ENCODE measurements around the gene RHOT2. TPM values are rescaled to one million over a fixed set of nuclear protein-coding genes. Genes with fewer than 3 reads are reported as not detected.

Gene RHOT2
- 136 and 155 TPM in 2 replicates for total RNA-seq

DNA sequence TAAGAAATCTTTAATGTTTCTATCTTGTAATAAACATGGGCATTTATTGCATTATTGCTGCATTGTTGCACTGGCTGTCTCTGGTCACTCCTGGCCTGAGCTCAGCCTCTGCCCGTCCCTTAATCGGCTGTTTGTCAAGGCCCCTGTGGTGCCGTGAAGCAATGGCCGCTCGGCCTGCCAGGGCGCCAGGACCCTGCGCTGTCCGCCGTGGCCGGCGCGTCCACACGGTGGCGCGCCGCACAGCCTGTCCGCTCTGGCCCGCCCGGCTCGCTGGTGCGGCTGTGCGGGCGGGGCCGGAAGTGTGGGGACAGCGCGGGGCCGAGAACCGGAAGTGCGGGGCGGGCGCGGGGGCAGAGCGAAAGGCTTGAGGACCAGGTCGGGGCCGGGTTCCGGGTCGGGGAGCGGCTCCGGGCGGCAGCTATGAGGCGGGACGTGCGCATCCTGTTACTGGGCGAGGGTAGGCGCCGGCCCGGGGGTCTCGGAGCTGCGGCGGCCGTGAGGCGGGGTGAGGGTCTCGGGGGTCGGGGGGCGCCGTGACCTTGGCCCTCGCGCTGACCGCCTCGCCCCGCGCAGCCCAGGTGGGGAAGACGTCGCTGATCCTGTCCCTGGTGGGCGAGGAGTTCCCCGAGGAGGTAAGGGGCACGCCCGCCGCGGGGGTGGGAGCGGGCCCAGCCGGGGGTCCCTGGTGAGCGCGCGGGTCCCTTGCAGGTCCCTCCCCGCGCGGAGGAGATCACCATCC lies at the start of gene RHOT2:
Gene RHOT2 (plus strand): TSS at position 353 of the 739 bp plus-strand sequence. CDS start 68 bp downstream, at position 421.
- intact Hi-C loops (cut with micrococcal nuclease) = loop anchor here (1.0 to 10.0 kb wide), 6 partner anchors 11 to 283 kb away; partner anchors contain the start of genes CAPN15, JMJD8, PGAP6 and WDR90

- intact Hi-C loops (cut with micrococcal nuclease) = no loop called here
These were observed 48.3 kb upstream of the RHOT2 start for GRCh38 chr16:619476-620100.

DNA sequence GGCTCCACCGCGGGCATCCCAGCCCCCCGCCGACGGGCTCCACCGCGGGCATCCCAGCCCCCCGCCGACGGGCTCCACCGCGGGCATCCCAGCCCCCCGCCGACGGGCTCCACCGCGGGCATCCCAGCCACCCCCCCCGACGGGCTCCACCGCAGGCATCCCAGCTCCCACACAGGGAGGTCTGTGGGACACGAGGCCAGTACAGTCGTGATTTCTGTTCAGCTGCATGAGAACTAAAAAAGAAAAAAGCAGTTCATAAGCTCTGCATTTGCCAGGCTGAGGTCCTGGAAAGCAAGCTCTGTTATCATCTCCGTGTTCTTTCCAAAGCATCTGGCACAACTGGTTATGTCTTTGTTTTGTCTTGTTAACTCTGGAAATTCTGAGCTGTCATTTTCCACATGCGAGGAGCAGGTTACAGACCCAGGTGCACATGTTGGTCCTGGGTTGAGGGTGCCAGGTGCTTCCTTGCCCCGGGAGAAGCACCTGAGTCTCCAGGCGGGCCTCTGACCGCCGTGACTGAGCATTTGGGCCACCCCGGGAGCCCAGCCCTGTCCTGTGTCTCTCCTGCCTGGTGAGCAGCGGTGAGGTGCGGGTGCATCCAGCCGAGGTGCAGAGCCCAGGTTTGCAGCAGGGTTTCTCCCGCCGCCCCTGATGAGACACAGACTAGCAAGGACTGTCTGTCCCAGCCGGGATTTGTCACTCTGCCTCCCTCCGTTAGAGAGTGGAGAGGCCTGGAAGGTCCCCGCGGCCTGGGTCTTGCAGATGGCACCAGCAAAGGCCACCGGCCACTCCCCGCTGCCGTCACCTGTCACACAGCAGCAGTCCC lies 47.0 kb upstream of the RHOT2 start:
- intact Hi-C loops (cut with micrococcal nuclease) = no loop called here

GRCh38 chr16:621526-622105 lies 46.3 kb upstream of the RHOT2 start:
- intact Hi-C loops (cut with micrococcal nuclease) = no loop called here

- intact Hi-C loops (cut with micrococcal nuclease) = no loop called here
These were observed 45.0 kb upstream of the RHOT2 start for GRCh38 chr16:622920-623280.

GRCh38 chr16:624526-625070 lies 43.3 kb upstream of the RHOT2 start:
- intact Hi-C loops (cut with micrococcal nuclease) = no loop called here

DNA sequence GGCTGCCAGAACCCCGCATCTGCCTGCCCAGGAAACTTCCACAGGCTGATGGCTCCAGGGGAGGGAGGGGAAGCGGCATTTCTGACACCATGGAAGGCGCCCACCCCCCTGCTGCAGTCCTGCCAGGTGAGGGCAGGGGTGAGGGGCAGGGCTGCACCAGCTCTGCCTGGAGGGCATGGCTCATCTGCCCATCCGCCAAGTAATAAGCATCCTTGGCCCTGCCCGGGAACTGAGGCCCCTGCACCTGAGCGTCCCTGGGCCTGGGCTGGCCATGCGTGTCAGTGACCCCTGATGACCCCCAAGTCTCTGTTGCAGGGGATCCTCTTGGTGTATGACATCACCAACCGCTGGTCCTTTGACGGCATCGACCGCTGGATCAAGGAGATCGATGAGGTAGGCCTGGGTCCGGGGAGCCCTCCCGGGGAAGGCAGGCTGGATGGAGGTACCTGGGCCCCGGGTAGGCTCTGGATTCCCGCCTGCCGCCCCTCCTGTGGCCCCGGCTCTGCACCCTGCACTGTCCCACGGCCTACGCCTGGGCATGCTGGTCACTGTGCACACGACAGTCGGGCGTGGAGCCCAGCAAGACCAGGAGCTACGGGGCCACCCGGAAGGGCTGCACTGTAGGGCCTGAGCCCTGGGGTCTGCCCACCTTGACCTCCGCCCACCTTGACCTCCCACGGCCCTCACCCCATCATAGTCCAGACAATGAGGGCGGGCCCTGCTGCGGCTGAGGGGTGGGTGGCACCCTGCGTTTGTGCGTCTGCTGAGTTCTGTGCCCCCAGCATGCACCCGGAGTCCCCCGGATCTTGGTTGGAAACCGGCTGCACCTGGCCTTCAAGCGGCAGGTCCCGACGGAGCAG lies 42.6 kb upstream of the RHOT2 start:
- intact Hi-C loops (cut with micrococcal nuclease) = no loop called here

GRCh38 chr16:625977-626765 lies 41.8 kb upstream of the RHOT2 start:
- intact Hi-C loops (cut with micrococcal nuclease) = no loop called here

DNA sequence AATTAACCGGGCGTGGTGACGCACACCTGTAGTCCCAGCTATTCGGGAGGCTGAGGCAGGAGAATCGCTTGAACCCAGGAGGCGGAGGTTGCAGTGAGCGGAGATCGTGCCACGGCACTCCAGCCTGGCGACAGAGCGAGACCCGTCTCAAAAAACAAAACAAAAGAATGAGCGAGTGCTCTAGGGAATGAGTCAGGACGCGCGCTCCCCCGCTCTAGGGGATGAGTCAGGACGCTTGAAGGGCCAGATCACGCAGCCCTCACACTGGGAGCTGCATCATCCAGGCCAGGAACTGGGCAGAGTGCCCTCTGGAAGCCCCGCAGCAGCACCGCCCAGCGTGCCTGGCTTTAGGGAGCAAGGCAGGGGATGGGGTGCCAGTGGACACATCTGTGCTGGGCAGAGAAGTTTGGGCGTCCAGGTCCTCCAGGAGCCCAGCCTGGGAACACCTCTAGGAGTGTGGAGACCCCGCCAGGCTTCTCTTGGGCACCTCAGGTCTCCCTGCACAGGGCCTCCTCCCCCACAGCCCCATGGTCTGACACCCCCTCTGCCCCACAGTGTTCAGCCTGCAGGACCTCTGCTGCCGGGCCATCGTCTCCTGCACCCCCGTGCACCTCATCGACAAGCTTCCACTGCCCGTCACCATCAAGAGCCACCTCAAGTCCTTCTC lies 41.0 kb upstream of the RHOT2 start:
- intact Hi-C loops (cut with micrococcal nuclease) = no loop called here

DNA sequence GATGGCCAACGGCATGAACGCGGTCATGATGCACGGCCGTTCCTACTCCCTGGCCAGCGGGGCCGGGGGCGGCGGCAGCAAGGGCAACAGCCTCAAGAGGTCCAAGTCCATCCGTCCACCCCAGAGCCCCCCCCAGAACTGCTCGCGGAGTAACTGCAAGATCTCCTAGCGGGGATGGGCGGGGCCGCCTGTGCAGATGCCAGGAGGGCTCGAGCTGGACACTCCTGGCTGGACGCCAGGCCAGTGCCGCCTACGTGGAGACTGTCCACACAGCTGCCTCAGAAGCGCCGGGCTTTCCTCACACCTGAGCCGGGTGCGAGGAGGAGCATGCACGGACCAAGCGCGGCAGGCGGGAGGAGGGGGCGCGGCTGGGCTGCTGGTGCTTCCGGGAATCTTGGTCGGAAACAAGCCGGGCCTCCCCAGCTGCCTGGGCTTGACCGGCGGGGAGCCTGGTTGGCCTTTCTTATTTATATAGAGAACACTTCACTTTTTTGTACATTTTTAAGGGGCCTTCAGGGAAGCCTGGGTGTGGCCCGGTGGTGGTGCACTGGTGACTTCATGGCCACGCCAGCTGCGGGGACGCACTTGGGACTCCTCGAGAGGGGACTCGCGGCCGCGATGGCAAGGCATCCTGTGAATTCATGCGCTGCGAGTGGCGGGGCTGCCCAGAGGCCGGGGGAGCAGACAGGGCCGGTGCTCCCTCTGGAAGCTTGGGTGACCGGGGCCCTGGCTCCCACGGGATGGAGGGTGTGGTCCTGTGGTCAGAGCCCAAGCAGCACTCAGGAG lies 40.3 kb upstream of the RHOT2 start:
- intact Hi-C loops (cut with micrococcal nuclease) = no loop called here

DNA sequence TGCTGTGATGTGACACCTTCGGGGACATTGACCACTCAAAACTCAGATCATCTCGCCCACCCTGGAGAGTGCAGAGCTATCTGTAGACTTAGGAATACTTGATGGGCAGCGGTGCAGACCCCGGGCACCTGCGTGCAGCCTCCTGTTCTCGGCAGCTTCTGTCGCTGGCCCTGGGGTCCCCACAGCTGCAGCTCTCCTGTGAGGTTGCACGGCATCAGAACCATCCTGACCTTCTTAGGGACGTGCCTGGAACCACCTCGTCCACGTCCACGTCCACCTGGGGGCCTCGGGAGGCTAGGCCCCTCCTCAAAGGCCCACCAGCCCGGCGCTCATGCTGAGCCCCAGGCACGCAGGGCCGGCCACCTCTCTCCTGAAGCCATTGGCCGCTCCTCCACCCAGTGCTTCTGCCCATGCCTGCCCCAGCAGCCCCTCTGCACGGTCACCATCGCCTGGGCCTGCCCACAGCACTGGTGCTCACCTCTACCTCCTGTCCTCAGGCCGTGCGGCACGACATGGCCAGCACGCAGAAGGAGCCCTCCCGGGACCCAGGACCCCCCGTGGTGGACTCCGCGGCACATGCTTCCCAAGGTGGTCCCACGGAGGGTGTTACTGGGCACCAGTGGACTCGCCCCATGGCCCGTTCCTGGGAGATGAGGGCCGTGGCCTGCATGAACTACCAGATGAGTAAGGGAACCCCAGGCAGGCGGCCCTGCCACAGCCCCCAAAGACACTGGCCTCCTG lies 39.4 kb upstream of the RHOT2 start:
- intact Hi-C loops (cut with micrococcal nuclease) = no loop called here

GRCh38 chr16:629185-629832 lies 38.6 kb upstream of the RHOT2 start:
- intact Hi-C loops (cut with micrococcal nuclease) = no loop called here

DNA sequence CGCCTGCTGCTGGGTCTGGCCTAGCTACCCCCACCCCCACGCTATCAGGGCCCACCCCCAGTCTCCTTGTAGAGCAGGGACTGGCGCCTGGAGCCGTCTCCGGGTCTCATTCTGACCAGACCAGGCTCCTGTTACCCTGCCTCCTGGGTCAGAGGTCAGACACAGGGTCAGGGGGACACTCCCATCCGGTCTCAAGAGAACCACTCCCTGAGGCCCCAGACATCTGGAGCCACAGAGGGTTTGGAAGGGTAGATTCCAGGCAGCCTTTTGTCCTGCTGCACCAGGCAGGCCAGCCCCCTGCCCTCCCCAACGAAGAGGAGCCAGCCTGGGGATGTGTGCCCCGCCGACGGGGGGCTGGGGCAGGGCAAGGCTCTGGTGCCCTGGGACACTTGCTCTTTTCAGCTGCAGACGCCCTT lies 38.1 kb upstream of the RHOT2 start:
- intact Hi-C loops (cut with micrococcal nuclease) = no loop called here

DNA sequence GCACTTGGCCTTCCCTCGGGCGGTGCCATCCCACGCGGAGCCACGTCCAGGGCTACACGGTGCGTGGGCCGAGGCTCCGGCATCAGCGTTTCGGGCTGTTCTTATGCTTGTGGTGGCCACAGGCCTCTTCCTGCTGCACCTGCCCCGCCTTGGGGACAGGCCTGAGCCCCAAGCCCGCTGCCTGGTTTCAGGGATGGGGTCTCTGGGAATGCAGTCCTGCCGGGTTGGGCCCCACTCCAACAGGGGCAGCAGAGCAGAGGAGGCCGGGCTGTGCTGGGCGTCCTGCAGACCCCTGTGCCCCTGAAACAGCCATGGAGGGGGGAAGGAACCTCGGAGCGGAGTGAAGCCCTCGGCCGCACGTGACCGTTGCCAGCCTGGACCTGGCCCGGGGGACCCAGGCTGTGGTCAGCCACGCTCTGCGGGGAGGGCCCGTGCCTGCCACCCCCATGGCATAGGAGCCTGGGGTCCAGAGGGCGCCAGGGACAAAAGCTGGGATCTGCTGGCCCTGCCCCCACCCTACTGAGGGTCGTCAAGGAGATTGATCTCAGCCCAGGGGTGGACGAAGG lies 37.6 kb upstream of the RHOT2 start:
- intact Hi-C loops (cut with micrococcal nuclease) = no loop called here

GRCh38 chr16:630815-631405 lies 37.0 kb upstream of the RHOT2 start, which contains the start of gene WFIKKN1:
Gene WFIKKN1 (plus strand): TSS chr16:630985. CDS start chr16:631254, 269 bp downstream.
- intact Hi-C loops (cut with micrococcal nuclease) = no loop called here

DNA sequence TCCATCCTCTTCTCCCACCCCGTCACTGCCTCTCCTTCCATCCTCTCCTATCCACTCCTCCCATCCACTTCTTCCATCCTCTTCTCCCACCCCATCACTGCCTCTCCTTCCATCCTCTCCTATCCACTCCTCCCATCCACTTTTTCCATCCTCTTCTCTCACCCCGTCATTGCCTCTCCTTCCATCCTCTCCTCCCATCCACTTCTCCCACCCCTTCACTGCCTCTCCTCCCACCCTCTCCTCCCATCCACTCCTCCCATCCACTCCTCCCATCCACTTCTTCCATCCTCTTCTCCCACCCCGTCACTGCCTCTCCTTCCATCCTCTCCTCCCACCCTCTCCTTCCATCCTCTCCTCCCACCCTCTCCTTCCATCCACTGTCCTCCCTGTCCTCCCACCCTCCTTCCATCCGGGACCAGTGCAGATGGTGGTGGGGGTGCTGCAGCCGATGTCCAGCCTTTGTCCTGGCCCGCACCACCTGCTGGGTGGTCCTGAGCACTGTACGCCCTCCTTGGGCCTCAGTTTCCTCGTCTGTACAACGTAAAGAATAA lies 36.0 kb upstream of the RHOT2 start:
- intact Hi-C loops (cut with micrococcal nuclease) = no loop called here

Measured in T-helper 1 cell treated with Interleukin-12 subunit alpha and Interleukin-12 subunit beta and Interleukin-4 antibody, amounts not matched to agents 30 ng/mL and 1 ng/mL, for 36 hours (primary cell).